A549 (cell line): ENCODE results near the gene PGK2. TPM values are rescaled to one million over a fixed set of nuclear protein-coding genes. Genes with fewer than 3 reads are reported as not detected.

ENCODE experiments used
- ATAC-seq, 2 experiments: fragments of 200-7000 bp in 1 of 2; fragments of >200 bp in 1 of 2; cut with Nextera tagmentation in 1 of 2; cut with Tn5 transposase in 1 of 2; 3 replicates each; pipeline versions ENCODE4 v1.8.0 to v1.9.1; 2018 to 2020; ENCODE audit warnings: mild to moderate bottlenecking in 1 of 2, moderate library complexity in 1 of 2
- CTCF ChIA-PET: fragments of 300-600 bp; sonication (Branson Sonifier 250); formaldehyde crosslinking; extraction: SDS; loops from one replicate; lab custom pipeline; 2021; ENCODE audit warnings: antibody characterized with exemption, inconsistent platforms; lab: Yijun Ruan, JAX
- POLR2A ChIA-PET: fragments of 350-600 bp; formaldehyde crosslinking; extraction: SDS; loops from one replicate; lab custom pipeline; 2021; ENCODE audit warnings: antibody characterized with exemption, inconsistent platforms; lab: Yijun Ruan, JAX
- DNase-seq, 2 experiments: peaks; one replicate each; pipeline versions ENCODE4 v3.0.0 to v3.0.0-alpha.2; 2011 to 2016; ENCODE audit warnings: low read depth in 1 of 2, low spot score in 1 of 2
- FAIRE-seq: peaks from 2 replicates; lab custom pipeline; 2011; peaks lifted over from hg19 to GRCh38; lab: Jason Lieb, UNC
- H3K27ac ChIP-seq, 2 experiments: fragments of >200 bp; sonication (Bioruptor Twin); formaldehyde crosslinking; 3 replicates each; pipeline ENCODE4 v1.5.1; 2016 to 2017
- H3K4me1 ChIP-seq: fragments of >200 bp; sonication (Bioruptor Twin); formaldehyde crosslinking; 3 replicates; pipeline ENCODE4 v1.6.1; 2016
- H3K4me2 ChIP-seq: fragments of >200 bp; sonication (Bioruptor Twin); formaldehyde crosslinking; 3 replicates; pipeline ENCODE4 v1.6.1; 2016
- H3K4me3 ChIP-seq: fragments of >200 bp; sonication (Bioruptor Twin); formaldehyde crosslinking; 3 replicates; pipeline ENCODE4 v1.5.1; 2016
- H3K9me3 ChIP-seq: fragments of >200 bp; sonication (Bioruptor Twin); formaldehyde crosslinking; 3 replicates; pipeline ENCODE4 v1.6.1; 2016
- BHLHE40 ChIP-seq: IDR thresholded peaks from 2 replicates; pipeline ENCODE4 v1.6.1; 2012; ENCODE audit warnings: low read depth, low read length, inconsistent platforms
- CBX2 ChIP-seq: fragments of 200-600 bp; sonication (generic); IDR thresholded peaks from 2 replicates; pipeline ENCODE4 v1.6.1; 2016; ENCODE audit warnings: low read depth, mild to moderate bottlenecking, borderline replicate concordance
- CHD4 ChIP-seq: fragments of 200-600 bp; sonication (generic); IDR thresholded peaks from 2 replicates; pipeline ENCODE4 v1.6.1; 2016; ENCODE audit warnings: antibody characterized with exemption, mild to moderate bottlenecking, borderline replicate concordance
- EHMT2 ChIP-seq: fragments of 200-600 bp; sonication (generic); IDR thresholded peaks from 2 replicates; pipeline ENCODE4 v1.6.1; 2016; ENCODE audit warnings: antibody characterized with exemption, low read depth, mild to moderate bottlenecking, moderate library complexity
- FOSL2 ChIP-seq, 2 experiments: fragments of 450-650 bp in 1 of 2; fragments of >200 bp in 1 of 2; sonication (Bioruptor Twin) in 1 of 2; formaldehyde crosslinking; IDR thresholded peaks; 2 replicates each; pipeline versions ENCODE4 v1.5.0 to v1.6.1; 2016 to 2020; ENCODE audit warnings: mild to moderate bottlenecking in 1 of 2, moderate library complexity in 1 of 2
- GATA3 ChIP-seq: IDR thresholded peaks from 2 replicates; pipeline ENCODE4 v1.6.1; 2012; ENCODE audit warnings: borderline replicate concordance
- HDAC2 ChIP-seq: fragments of 200-600 bp; sonication (generic); IDR thresholded peaks from 2 replicates; pipeline ENCODE4 v1.6.1; 2016
- HEYL ChIP-seq: fragments of 250-450 bp; sonication (Bioruptor Pico); IDR thresholded peaks from 2 replicates; pipeline ENCODE4 v1.8.0; 2021; ENCODE audit warnings: mild to moderate bottlenecking, moderate library complexity
- HOXB13 ChIP-seq: fragments of 250-450 bp; sonication (Bioruptor Pico); IDR thresholded peaks from 2 replicates; pipeline ENCODE4 v1.5.0; 2020; ENCODE audit warnings: low read depth, mild to moderate bottlenecking, moderate library complexity
- JUN ChIP-seq, 2 experiments: fragments of >200 bp; sonication (Bioruptor Twin); formaldehyde crosslinking; IDR thresholded peaks; 2 replicates in 1 of 2; 3 replicates in 1 of 2; pipeline ENCODE4 v1.6.1; 2016 to 2017
- JUNB ChIP-seq: fragments of >200 bp; sonication (Bioruptor Twin); formaldehyde crosslinking; IDR thresholded peaks from 2 replicates; pipeline ENCODE4 v1.6.1; 2016
- MAZ ChIP-seq: fragments of 150-350 bp; IDR thresholded peaks from 2 replicates; pipeline ENCODE4 v1.6.1; 2014; ENCODE audit warnings: antibody characterized with exemption, low read depth, low read length, borderline replicate concordance
- NPAS2 ChIP-seq: fragments of 250-450 bp; sonication (Bioruptor Pico); IDR thresholded peaks from 2 replicates; pipeline ENCODE4 v1.8.0; 2022; ENCODE audit warnings: mild to moderate bottlenecking, moderate library complexity, borderline replicate concordance
- POLR2A ChIP-seq: IDR thresholded peaks from 2 replicates; pipeline ENCODE4 v1.6.1; 2012; ENCODE audit warnings: mild to moderate bottlenecking, low read length
- RFX5 ChIP-seq: fragments of 450-650 bp; IDR thresholded peaks from 2 replicates; pipeline ENCODE4 v1.7.1; 2014; ENCODE audit warnings: antibody characterized with exemption, mild to moderate bottlenecking, moderate library complexity
- ZC3H11A ChIP-seq: fragments of 450-650 bp; IDR thresholded peaks from 2 replicates; pipeline ENCODE4 v1.6.1; 2014; ENCODE audit warnings: antibody characterized with exemption, mild to moderate bottlenecking
- ZSCAN20 ChIP-seq: fragments of 250-450 bp; sonication (Bioruptor Pico); IDR thresholded peaks from 2 replicates; pipeline ENCODE4 v1.8.0; 2022; ENCODE audit warnings: mild to moderate bottlenecking, moderate library complexity
- WGBS: methylation state at CpG from one replicate; pipeline ENCODE4 v1.1.6; 2017; ENCODE audit errors: missing lambda C conversion rate; 5-methylcytosine and 5-hydroxymethylcytosine counted together
- polyA plus RNA-seq, 4 experiments: library from polyadenylated mRNA; depleted of rRNA in 3 of 4; stranded (reverse); fragments of >200 nt; fragmentation: RNase III in 1 of 4; extraction: RNeasy Plus Mini Kit Qiagen cat#74134 plus additional on column Dnase treatment in 1 of 4; gene quantifications; 2 replicates in 3 of 4; 3 replicates in 1 of 4; pipeline ENCODE4 v1.2.3, GENCODE V29; 2011 to 2017
- TF ChIP-seq, protein P1 (sequence below): fragments of 250-450 bp; sonication (Bioruptor Pico); IDR thresholded peaks from 2 replicates; pipeline ENCODE4 v1.5.0; 2021; ENCODE audit warnings: mild to moderate bottlenecking, moderate library complexity, borderline replicate concordance
- TF ChIP-seq, protein P2 (sequence below): fragments of 200-600 bp; sonication (generic); IDR thresholded peaks from 2 replicates; pipeline ENCODE4 v1.6.1; 2016; ENCODE audit warnings: antibody characterized with exemption, mild to moderate bottlenecking, moderate library complexity
- TF ChIP-seq, protein P3 (sequence below): IDR thresholded peaks from 2 replicates; pipeline ENCODE4 v1.6.1; 2012
- TF ChIP-seq, protein P4 (sequence below): IDR thresholded peaks from 2 replicates; pipeline ENCODE4 v1.6.1; 2012; ENCODE audit warnings: low read depth, borderline replicate concordance
- TF ChIP-seq, protein P5 (sequence below): fragments of >200 bp; sonication (Bioruptor Twin); formaldehyde crosslinking; IDR thresholded peaks from 3 replicates; pipeline ENCODE4 v1.5.1; 2016

The PGK2 gene
- polyA plus RNA-seq, 2 of the 4 experiments (the other 2 are of a cell fraction) = not detected

DNA sequence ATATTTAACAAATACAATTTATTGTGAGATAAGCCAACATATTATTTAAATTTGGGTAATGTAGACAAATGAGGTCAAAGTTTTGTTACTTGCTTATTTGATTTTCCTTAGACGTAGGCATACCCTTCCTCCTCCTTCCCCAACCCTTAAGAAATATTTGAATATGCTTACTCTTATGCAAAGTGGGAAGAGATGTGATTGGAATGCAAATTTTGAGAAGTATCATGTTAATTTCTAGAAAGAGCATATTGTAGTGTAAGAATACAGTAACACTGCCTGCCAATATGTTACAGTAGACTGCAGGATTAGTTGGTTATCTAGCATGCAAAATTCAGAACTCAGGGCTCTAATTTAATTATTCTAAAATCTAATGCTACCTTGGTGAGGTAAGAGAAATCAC lies 46.3 kb upstream of the PGK2 start:
- DNase-seq (no peak), ATAC-seq (no peak), FAIRE-seq (no peak)
- no peak for TF ChIP-seq EHMT2
- no peak for TF ChIP-seq MAZ
- no peak for TF ChIP-seq HEYL
- TF ChIP-seq NPAS2 = no peak
- TF ChIP-seq, protein P1, sequence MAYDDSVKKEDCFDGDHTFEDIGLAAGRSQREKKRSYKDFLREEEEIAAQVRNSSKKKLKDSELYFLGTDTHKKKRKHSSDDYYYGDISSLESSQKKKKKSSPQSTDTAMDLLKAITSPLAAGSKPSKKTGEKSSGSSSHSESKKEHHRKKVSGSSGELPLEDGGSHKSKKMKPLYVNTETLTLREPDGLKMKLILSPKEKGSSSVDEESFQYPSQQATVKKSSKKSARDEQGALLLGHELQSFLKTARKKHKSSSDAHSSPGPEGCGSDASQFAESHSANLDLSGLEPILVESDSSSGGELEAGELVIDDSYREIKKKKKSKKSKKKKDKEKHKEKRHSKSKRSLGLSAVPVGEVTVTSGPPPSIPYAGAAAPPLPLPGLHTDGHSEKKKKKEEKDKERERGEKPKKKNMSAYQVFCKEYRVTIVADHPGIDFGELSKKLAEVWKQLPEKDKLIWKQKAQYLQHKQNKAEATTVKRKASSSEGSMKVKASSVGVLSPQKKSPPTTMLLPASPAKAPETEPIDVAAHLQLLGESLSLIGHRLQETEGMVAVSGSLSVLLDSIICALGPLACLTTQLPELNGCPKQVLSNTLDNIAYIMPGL (CRISPR knock-in tag) = no peak
- TF ChIP-seq POLR2A = no peak
- TF ChIP-seq, protein P2, sequence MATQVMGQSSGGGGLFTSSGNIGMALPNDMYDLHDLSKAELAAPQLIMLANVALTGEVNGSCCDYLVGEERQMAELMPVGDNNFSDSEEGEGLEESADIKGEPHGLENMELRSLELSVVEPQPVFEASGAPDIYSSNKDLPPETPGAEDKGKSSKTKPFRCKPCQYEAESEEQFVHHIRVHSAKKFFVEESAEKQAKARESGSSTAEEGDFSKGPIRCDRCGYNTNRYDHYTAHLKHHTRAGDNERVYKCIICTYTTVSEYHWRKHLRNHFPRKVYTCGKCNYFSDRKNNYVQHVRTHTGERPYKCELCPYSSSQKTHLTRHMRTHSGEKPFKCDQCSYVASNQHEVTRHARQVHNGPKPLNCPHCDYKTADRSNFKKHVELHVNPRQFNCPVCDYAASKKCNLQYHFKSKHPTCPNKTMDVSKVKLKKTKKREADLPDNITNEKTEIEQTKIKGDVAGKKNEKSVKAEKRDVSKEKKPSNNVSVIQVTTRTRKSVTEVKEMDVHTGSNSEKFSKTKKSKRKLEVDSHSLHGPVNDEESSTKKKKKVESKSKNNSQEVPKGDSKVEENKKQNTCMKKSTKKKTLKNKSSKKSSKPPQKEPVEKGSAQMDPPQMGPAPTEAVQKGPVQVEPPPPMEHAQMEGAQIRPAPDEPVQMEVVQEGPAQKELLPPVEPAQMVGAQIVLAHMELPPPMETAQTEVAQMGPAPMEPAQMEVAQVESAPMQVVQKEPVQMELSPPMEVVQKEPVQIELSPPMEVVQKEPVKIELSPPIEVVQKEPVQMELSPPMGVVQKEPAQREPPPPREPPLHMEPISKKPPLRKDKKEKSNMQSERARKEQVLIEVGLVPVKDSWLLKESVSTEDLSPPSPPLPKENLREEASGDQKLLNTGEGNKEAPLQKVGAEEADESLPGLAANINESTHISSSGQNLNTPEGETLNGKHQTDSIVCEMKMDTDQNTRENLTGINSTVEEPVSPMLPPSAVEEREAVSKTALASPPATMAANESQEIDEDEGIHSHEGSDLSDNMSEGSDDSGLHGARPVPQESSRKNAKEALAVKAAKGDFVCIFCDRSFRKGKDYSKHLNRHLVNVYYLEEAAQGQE = no peak
- no peak for TF ChIP-seq JUNB
- TF ChIP-seq HOXB13 (CRISPR knock-in tag) = no peak
- no peak for TF ChIP-seq JUN (IDR thresholded peaks at IDR 0.05)
- no peaks in the 10 kb centered on the region for H3K4me1 ChIP-seq
- POLR2A ChIA-PET = no interaction called here
- H3K9me3 ChIP-seq = no peaks in the 10 kb centered on the region
- H3K27ac ChIP-seq = no peak overlapping the region
- WGBS = 67% methylated on average over 1 of the region's 1 CpG
- CTCF ChIA-PET = no interaction called here
- no peak overlapping the region for H3K4me2 ChIP-seq
- H3K4me3 ChIP-seq = no peak overlapping the region

DNA sequence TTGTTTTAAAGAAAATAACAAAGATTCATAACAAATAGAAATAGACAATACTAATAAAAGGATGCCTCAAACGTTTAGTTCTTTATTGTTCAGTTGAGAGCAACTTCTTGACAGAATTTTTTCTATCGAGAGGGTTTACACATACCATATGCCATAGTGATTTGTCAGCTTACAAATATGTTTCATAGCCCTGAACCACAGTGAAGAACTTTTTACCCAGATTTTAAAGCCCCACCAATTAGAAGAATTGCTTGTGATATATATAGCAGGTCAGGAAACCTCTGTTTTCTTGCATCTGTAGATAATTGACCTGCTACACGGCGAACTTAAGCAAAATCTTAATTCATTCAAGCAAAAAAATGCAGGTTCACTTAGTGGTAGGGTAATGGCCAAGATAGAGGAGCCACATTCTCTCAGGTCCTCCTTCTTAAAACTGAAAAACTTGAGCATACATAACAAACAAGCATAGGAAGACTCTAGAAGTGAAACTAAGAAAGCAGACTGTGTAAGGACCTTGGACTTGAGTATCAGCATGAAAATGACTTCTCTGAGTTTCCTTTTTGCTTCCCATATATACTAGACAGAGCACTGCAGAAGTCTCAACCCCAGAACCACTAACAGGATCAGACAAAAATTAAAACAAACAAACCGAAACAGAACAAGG lies 39.8 kb upstream of the PGK2 start:
- no peak for DNase-seq
- WGBS = 10% methylated on average over 5 of the region's 5 CpGs
- Histone ChIP-seq H3K27ac (no peak overlapping the region), H3K4me1 (no peaks in the 10 kb centered on the region), H3K9me3 (no peaks in the 10 kb centered on the region), H3K4me3 (no peak overlapping the region), H3K4me2 (peak overlapping the region; percentile 44)
- FAIRE-seq = no peak
- TF ChIP-seq ZSCAN20 (CRISPR knock-in tag) = no peak
- TF ChIP-seq FOSL2 (IDR thresholded peaks at IDR 0.05) = no peak
- TF ChIP-seq FOSL2 (CRISPR knock-in tag; IDR thresholded peaks at IDR 0.05) = no peak
- TF ChIP-seq RFX5 = no peak
- TF ChIP-seq CHD4 = no peak
- ChIA-PET POLR2A (no interaction called here), CTCF (no interaction called here)
- no peak for ATAC-seq

DNA sequence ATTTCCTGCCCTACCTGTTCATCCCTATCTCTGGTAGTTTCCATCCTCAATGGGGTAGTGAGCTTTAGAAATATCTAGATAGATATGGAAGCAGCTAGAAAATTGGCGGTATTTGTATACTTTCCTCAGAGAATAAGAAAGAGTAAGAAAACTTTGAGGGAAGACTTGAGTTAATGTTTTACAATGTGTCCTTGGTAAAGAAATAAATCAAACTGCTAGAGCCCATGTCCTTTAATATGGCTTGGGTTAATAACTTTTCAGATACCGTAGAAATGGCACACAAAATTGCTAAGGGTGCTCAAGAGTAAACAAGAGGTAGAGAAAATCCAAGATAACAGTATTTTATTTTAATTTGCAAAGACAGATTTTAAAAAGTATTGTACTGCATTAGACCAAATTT lies 28.1 kb upstream of the PGK2 start:
- ChIA-PET POLR2A (no interaction called here), CTCF (interaction anchor here (0.6 kb wide), 1 partner anchor 1520 kb away, joined by 5 read pairs; no protein-coding TSS in a partner anchor)
- FAIRE-seq (no peak), DNase-seq (no peak), ATAC-seq (no peak)
- no peaks in the 10 kb centered on the region for H3K9me3 ChIP-seq
- H3K27ac ChIP-seq = no peak overlapping the region
- TF ChIP-seq HDAC2 = no peak
- no peak for TF ChIP-seq GATA3
- TF ChIP-seq BHLHE40 = no peak
- TF ChIP-seq, protein P3, sequence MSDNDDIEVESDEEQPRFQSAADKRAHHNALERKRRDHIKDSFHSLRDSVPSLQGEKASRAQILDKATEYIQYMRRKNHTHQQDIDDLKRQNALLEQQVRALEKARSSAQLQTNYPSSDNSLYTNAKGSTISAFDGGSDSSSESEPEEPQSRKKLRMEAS = no peak
- no peak for TF ChIP-seq ZC3H11A
- TF ChIP-seq CHD4 = no peak
- TF ChIP-seq, protein P4, sequence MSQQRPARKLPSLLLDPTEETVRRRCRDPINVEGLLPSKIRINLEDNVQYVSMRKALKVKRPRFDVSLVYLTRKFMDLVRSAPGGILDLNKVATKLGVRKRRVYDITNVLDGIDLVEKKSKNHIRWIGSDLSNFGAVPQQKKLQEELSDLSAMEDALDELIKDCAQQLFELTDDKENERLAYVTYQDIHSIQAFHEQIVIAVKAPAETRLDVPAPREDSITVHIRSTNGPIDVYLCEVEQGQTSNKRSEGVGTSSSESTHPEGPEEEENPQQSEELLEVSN = no peak
- TF ChIP-seq, protein P5, sequence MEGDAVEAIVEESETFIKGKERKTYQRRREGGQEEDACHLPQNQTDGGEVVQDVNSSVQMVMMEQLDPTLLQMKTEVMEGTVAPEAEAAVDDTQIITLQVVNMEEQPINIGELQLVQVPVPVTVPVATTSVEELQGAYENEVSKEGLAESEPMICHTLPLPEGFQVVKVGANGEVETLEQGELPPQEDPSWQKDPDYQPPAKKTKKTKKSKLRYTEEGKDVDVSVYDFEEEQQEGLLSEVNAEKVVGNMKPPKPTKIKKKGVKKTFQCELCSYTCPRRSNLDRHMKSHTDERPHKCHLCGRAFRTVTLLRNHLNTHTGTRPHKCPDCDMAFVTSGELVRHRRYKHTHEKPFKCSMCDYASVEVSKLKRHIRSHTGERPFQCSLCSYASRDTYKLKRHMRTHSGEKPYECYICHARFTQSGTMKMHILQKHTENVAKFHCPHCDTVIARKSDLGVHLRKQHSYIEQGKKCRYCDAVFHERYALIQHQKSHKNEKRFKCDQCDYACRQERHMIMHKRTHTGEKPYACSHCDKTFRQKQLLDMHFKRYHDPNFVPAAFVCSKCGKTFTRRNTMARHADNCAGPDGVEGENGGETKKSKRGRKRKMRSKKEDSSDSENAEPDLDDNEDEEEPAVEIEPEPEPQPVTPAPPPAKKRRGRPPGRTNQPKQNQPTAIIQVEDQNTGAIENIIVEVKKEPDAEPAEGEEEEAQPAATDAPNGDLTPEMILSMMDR = no peak
- TF ChIP-seq CBX2 = no peak
- H3K4me3 ChIP-seq = no peak overlapping the region
- H3K4me1 ChIP-seq = no peaks in the 10 kb centered on the region
- 73% methylated on average over 2 of the region's 2 CpGs for WGBS
- H3K4me2 ChIP-seq = no peak overlapping the region
